ENCODE data around the gene ECM1. TPM values are rescaled to one million over a fixed set of nuclear protein-coding genes. Genes with fewer than 3 reads are reported as not detected.

Gene ECM1
- total RNA-seq, 4 donors from 2014 or later: 17.4 to 32.9 (median 18.6) TPM

- peaks cover 48 to 98% (median 74%) of the 10 kb centered on the region in 4 donors for H3K4me1 ChIP-seq
- WGBS: 67% methylated on average over 6 of the region's 19 CpGs
- peak overlapping the region in 2 of 4 donors; percentile 10 to 38 for H3K27ac ChIP-seq (replicated peaks in 1 of 4)
- TF ChIP-seq POLR2A (IDR thresholded peaks at IDR 0.05; ENCODE audit: low read depth) (no peak), POLR2AphosphoS5 (IDR thresholded peaks at IDR 0.05) (peak in 1 of 2 donors; percentile 55), CTCF (IDR thresholded peaks at IDR 0.05) (no peak), EP300 (IDR thresholded peaks at IDR 0.05) (no peak)
- no peaks in the 10 kb centered on the region for H3K27me3 ChIP-seq
- no peak overlapping the region for H3K4me3 ChIP-seq
- intact Hi-C loops (cut with DNase I): loop anchor here (10.0 kb wide), 1 partner anchor 259 kb away; no protein-coding TSS in a partner anchor
- H3K9me3 ChIP-seq: no peaks in the 10 kb centered on the region
- peaks cover 6 to 52% (median 36%) of the 10 kb centered on the region in 4 donors for H3K36me3 ChIP-seq
- DNase-seq (ENCODE audit: extremely low spot score): no peak
Observed at GRCh38 chr1:150555198-150555970, 47.5 kb downstream of the ECM1 start.

DNA sequence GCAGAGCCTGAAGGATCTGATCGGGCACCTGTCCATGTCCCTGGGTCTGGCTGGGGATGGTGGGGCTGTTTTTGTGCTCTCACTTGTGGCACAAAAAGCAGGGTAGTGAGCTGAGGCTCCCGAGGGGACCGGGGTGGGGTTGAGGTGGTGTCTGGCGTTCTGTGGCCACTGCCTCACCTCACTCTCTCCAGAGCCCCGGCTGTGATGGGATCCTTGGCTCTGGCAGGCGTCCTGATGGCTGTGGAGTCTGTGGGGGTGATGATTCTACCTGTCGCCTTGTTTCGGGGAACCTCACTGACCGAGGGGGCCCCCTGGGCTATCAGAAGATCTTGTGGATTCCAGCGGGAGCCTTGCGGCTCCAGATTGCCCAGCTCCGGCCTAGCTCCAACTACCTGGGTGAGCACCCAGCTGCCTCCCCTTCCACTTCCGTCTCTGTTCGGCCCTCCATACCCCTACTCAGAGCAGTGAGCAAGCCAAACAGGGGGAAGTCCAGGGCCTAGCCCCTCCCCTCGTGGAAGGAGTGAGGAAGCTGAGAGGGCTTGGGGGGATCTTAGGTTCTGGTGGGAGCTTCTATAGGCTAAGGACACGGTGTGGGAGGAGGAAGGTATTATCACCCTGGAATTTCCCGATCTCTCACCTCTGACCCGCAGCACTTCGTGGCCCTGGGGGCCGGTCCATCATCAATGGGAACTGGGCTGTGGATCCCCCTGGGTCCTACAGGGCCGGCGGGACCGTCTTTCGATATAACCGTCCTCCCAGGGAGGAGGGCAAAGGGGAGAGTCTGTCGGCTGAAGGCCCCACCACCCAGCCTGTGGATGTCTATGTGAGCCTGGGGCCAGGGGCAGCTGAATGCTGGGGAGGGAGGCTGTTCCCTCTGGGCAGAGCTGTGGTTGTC lies 48.3 kb downstream of the ECM1 start:
- H3K27me3 ChIP-seq: no peaks in the 10 kb centered on the region
- TF ChIP-seq POLR2AphosphoS5 (IDR thresholded peaks at IDR 0.05) (no peak), CTCF (IDR thresholded peaks at IDR 0.05) (no peak), EP300 (IDR thresholded peaks at IDR 0.05) (no peak), POLR2A (IDR thresholded peaks at IDR 0.05; ENCODE audit: low read depth) (no peak)
- no peak for DNase-seq (ENCODE audit: extremely low spot score)
- H3K36me3 ChIP-seq: peaks cover 6 to 52% (median 36%) of the 10 kb centered on the region in 4 donors
- no peaks in the 10 kb centered on the region for H3K9me3 ChIP-seq
- peak overlapping the region; percentile 16 to 42 (median 29) for H3K27ac ChIP-seq (replicated peaks in 1 of 4)
- H3K4me3 ChIP-seq: no peak overlapping the region
- intact Hi-C loops (cut with DNase I): loop anchor here (10.0 kb wide), 1 partner anchor 259 kb away; no protein-coding TSS in a partner anchor
- WGBS: 75% methylated on average over 15 of the region's 26 CpGs
- peaks cover 51 to 95% (median 71%) of the 10 kb centered on the region in 4 donors for H3K4me1 ChIP-seq

- TF ChIP-seq CTCF (IDR thresholded peaks at IDR 0.05) (no peak), POLR2AphosphoS5 (IDR thresholded peaks at IDR 0.05) (no peak), EP300 (IDR thresholded peaks at IDR 0.05) (no peak), POLR2A (IDR thresholded peaks at IDR 0.05; ENCODE audit: low read depth) (no peak)
- 84% methylated on average over 23 of the region's 26 CpGs for WGBS
- intact Hi-C loops (cut with DNase I): loop anchor here (10.0 kb wide), 1 partner anchor 258 kb away; no protein-coding TSS in a partner anchor
- H3K27me3 ChIP-seq: no peaks in the 10 kb centered on the region
- peak overlapping the region in 2 of 4 donors; percentile 42 to 100 for H3K27ac ChIP-seq (replicated peaks in 1 of 4)
- H3K4me1 ChIP-seq: peaks cover 46 to 93% (median 65%) of the 10 kb centered on the region in 4 donors
- no peaks in the 10 kb centered on the region for H3K9me3 ChIP-seq
- no peak for DNase-seq (ENCODE audit: extremely low spot score)
- H3K4me3 ChIP-seq: no peak overlapping the region
- H3K36me3 ChIP-seq: peaks cover 6 to 52% (median 36%) of the 10 kb centered on the region in 4 donors
Observed at GRCh38 chr1:150557065-150557600, 49.2 kb downstream of the ECM1 start.

DNA sequence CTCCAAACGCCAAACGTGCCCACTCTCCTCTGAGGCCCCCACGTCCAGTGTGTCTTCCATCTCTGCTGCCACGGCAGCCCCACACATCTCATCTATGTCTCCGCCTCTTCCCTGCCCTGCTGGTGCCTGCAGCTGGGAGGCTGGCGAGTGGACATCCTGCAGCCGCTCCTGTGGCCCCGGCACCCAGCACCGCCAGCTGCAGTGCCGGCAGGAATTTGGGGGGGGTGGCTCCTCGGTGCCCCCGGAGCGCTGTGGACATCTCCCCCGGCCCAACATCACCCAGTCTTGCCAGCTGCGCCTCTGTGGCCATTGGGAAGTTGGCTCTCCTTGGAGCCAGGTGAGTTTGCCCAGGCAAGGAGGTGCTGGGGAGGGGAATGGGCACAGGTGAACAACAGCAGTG lies 49.9 kb downstream of the ECM1 start:
- no peak for DNase-seq (ENCODE audit: extremely low spot score)
- peaks cover 6 to 52% (median 36%) of the 10 kb centered on the region in 4 donors for H3K36me3 ChIP-seq
- peak overlapping the region; percentile 93 to 100 (median 98) for H3K27ac ChIP-seq (replicated peaks in 1 of 4)
- H3K27me3 ChIP-seq: no peaks in the 10 kb centered on the region
- TF ChIP-seq EP300 (IDR thresholded peaks at IDR 0.05) (no peak), POLR2AphosphoS5 (IDR thresholded peaks at IDR 0.05) (no peak), POLR2A (IDR thresholded peaks at IDR 0.05; ENCODE audit: low read depth) (no peak), CTCF (IDR thresholded peaks at IDR 0.05) (no peak)
- H3K4me3 ChIP-seq: no peak overlapping the region
- H3K4me1 ChIP-seq: peaks cover 46 to 93% (median 66%) of the 10 kb centered on the region in 4 donors
- intact Hi-C loops (cut with DNase I): loop anchor here (10.0 kb wide), 1 partner anchor 257 kb away; no protein-coding TSS in a partner anchor
- 85% methylated on average over 9 of the region's 15 CpGs for WGBS
- H3K9me3 ChIP-seq: no peaks in the 10 kb centered on the region
